ENCODE data around the gene VANGL2. TPM values are rescaled to one million over a fixed set of nuclear protein-coding genes. Genes with fewer than 3 reads are reported as not detected.

VANGL2 gene
- total RNA-seq, 1 experiment from 2014 or later: 2.0 TPM

GRCh38 chr1:160363010-160363409, 37.4 kb upstream of the VANGL2 start:
- peaks cover 9% of the 10 kb centered on the region for H3K4me1 Mint-ChIP-seq (ENCODE audit: low read depth, unreplicated experiment)
- DNase-seq: no peak
- no TSS peak for BruUV-seq (replicated peaks)
- no peaks in the 10 kb centered on the region for H3K27me3 Mint-ChIP-seq (ENCODE audit: unreplicated experiment)
- no peak overlapping the region for H3K4me3 Mint-ChIP-seq (ENCODE audit: low read depth, unreplicated experiment)
- TF ChIP-seq CTCF (IDR thresholded peaks at IDR 0.05; ENCODE audit: unreplicated experiment): no peak
- no peaks in the 10 kb centered on the region for H3K9me3 Mint-ChIP-seq (ENCODE audit: low read depth, unreplicated experiment)
- CTCF ChIA-PET: interaction anchor here (1.0 kb wide), 1 partner anchor 53 kb away, joined by 3 read pairs; no protein-coding TSS in a partner anchor
- intact Hi-C loops (cut with micrococcal nuclease; ENCODE audit: unreplicated experiment): no loop called here
- H3K36me3 Mint-ChIP-seq (ENCODE audit: insufficient read depth, unreplicated experiment): peaks cover 17% of the 10 kb centered on the region
- no peak overlapping the region for H3K27ac Mint-ChIP-seq (ENCODE audit: unreplicated experiment)

DNA sequence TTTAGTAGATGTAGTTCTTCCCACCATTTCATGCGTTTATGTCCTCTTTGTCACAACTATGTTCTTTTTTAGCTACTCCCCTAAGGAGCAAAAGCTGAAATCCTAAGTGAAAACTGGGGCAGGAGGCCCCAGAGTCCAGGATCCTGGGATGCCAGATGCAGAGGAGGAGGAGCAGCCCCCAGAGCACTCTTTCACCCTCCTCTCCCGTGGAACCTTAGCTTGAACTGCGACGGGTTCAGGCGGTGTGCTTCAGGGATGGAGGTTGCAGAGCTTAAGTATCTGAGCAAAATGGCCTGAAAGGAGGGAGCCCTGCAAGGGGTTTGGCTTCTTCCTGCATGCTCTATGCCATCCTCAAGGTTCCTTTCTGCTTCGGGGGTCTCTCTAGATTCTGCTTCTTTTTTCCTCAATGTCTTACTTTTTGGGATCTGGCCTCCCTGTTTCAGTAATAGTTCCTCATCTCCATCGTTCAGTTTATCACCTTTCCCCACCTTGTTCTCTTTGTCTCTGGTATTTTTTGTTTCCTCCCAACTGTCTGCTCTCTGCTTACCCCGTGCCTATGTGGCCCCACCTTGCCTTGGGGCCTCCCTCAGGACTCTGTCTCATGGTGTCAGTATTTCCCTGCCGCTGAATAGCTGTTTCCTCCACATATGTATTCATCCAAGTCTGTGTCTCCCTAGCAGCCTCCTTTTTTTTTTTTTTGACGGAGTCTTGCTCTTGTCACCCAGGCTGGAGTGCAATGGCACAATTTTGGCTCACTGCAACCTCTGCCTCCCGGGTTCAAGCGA, 36.2 kb upstream of the VANGL2 start:
- no peaks in the 10 kb centered on the region for H3K9me3 Mint-ChIP-seq (ENCODE audit: low read depth, unreplicated experiment)
- H3K27me3 Mint-ChIP-seq (ENCODE audit: unreplicated experiment): no peaks in the 10 kb centered on the region
- intact Hi-C loops (cut with micrococcal nuclease; ENCODE audit: unreplicated experiment): no loop called here
- TF ChIP-seq CTCF (IDR thresholded peaks at IDR 0.05; ENCODE audit: unreplicated experiment): no peak
- CTCF ChIA-PET: interaction anchor here (0.5 to 0.6 kb wide), 2 partner anchors 17 to 244 kb away, joined by 3 to 6 read pairs; no protein-coding TSS in a partner anchor
- H3K4me3 Mint-ChIP-seq (ENCODE audit: low read depth, unreplicated experiment): no peak overlapping the region
- no TSS peak for BruUV-seq (replicated peaks)
- H3K27ac Mint-ChIP-seq (ENCODE audit: unreplicated experiment): no peak overlapping the region
- H3K36me3 Mint-ChIP-seq (ENCODE audit: insufficient read depth, unreplicated experiment): peaks cover 7% of the 10 kb centered on the region
- peaks cover 9% of the 10 kb centered on the region for H3K4me1 Mint-ChIP-seq (ENCODE audit: low read depth, unreplicated experiment)
- no peak for DNase-seq

- no TSS peak for BruUV-seq (replicated peaks)
- H3K27me3 Mint-ChIP-seq (ENCODE audit: unreplicated experiment): no peaks in the 10 kb centered on the region
- peaks cover 6% of the 10 kb centered on the region for H3K36me3 Mint-ChIP-seq (ENCODE audit: insufficient read depth, unreplicated experiment)
- intact Hi-C loops (cut with micrococcal nuclease; ENCODE audit: unreplicated experiment): no loop called here
- peaks cover 9% of the 10 kb centered on the region for H3K4me1 Mint-ChIP-seq (ENCODE audit: low read depth, unreplicated experiment)
- CTCF ChIA-PET: no interaction called here
- no peak overlapping the region for H3K27ac Mint-ChIP-seq (ENCODE audit: unreplicated experiment)
- H3K4me3 Mint-ChIP-seq (ENCODE audit: low read depth, unreplicated experiment): no peak overlapping the region
- DNase-seq: no peak
- TF ChIP-seq CTCF (IDR thresholded peaks at IDR 0.05; ENCODE audit: unreplicated experiment): no peak
- no peaks in the 10 kb centered on the region for H3K9me3 Mint-ChIP-seq (ENCODE audit: low read depth, unreplicated experiment)
These were observed 35.0 kb upstream of the VANGL2 start for GRCh38 chr1:160365325-160365724.

GRCh38 chr1:160366731-160367515, 33.4 kb upstream of the VANGL2 start, which contains the start of gene NHLH1:
Gene NHLH1 (plus strand): TSS chr1:160367071. CDS start chr1:160370732, 3,661 bp downstream.
- no peak for TF ChIP-seq CTCF (IDR thresholded peaks at IDR 0.05; ENCODE audit: unreplicated experiment)
- no peak within 1 kb of the TSS for H3K27ac Mint-ChIP-seq (ENCODE audit: unreplicated experiment)
- intact Hi-C loops (cut with micrococcal nuclease; ENCODE audit: unreplicated experiment): no loop called here
- H3K9me3 Mint-ChIP-seq (ENCODE audit: low read depth, unreplicated experiment): no peaks in the 10 kb centered on the region
- H3K4me1 Mint-ChIP-seq (ENCODE audit: low read depth, unreplicated experiment): peaks cover 8% of the 10 kb centered on the region
- BruUV-seq (replicated peaks): no TSS peak
- no peak within 1 kb of the TSS for H3K4me3 Mint-ChIP-seq (ENCODE audit: low read depth, unreplicated experiment)
- DNase-seq: no peak
- CTCF ChIA-PET: interaction anchor here (1.3 kb wide), 1 partner anchor 9 kb away, joined by 4 read pairs; no protein-coding TSS in a partner anchor
- H3K36me3 Mint-ChIP-seq (ENCODE audit: insufficient read depth, unreplicated experiment): peaks cover 5% of the 10 kb centered on the region
- no peaks in the 10 kb centered on the region for H3K27me3 Mint-ChIP-seq (ENCODE audit: unreplicated experiment)
